ENCODE measurements around the gene MEN1. TPM values are rescaled to one million over a fixed set of nuclear protein-coding genes. Genes with fewer than 3 reads are reported as not detected.

The MEN1 gene
- total and polyA plus RNA-seq, 2 of the 13 experiments (the other 11 are each of a cell fraction or from before 2014, with no cell fraction given): 20.5 to 27.3 TPM

- TF ChIP-seq SAFB2 (CRISPR knock-in tag; IDR thresholded peaks at IDR 0.05; ENCODE audit: borderline replicate concordance, low read depth) (no peak), TP53 (CRISPR knock-in tag; conservative IDR thresholded peaks at IDR 0.05) (no peak), REST (IDR thresholded peaks at IDR 0.05; ENCODE audit: borderline replicate concordance in 1 of 2, low read depth in 1 of 2, low read length in 2 of 2) (no peak), ZNF281 (CRISPR knock-in tag; IDR thresholded peaks at IDR 0.05; ENCODE audit: borderline replicate concordance) (no peak), GATAD1 (CRISPR knock-in tag; IDR thresholded peaks at IDR 0.05) (no peak), TBP (CRISPR knock-in tag; IDR thresholded peaks at IDR 0.05) (no peak)
These were observed 18.5 kb downstream of the MEN1 start (continued) for GRCh38 chr11:64791781-64792291.

Measured in HepG2 (cell line).